ENCODE results near the gene TRPC6. TPM values are rescaled to one million over a fixed set of nuclear protein-coding genes. Genes with fewer than 3 reads are reported as not detected.

The TRPC6 gene
- total and polyA plus RNA-seq, 9 of the 15 experiments (the other 6 are each of a cell fraction or from before 2014, with no cell fraction given), result not detected

GRCh38 chr11:101600924-101601323, 17.1 kb upstream of the TRPC6 start:
- Histone ChIP-seq H3K27me3 (ENCODE audit: control insufficient read depth in 2 of 2, insufficient read depth in 2 of 2, low read length in 2 of 2) (no peaks in the 10 kb centered on the region), H3K4me1 (replicated peaks in 1 of 2; ENCODE audit: control insufficient read depth in 2 of 2, insufficient read depth in 2 of 2, low read length in 2 of 2) (no peaks in the 10 kb centered on the region), H3K9me3 (replicated peaks; ENCODE audit: control insufficient read depth, insufficient read depth, low read depth, low read length) (no peaks in the 10 kb centered on the region), H2AFZ (ENCODE audit: low read depth, low read length) (no peak overlapping the region), H3K27ac (ENCODE audit: extremely low read depth, low read depth, low read length) (no peak overlapping the region), H3K4me3 (no peak overlapping the region), H3K9me1 (ENCODE audit: control insufficient read depth, insufficient read depth, low read length) (no peaks in the 10 kb centered on the region), H3K79me2 (ENCODE audit: control insufficient read depth, insufficient read depth, low read length) (no peaks in the 10 kb centered on the region), H3K4me2 (ENCODE audit: insufficient read depth, low read length) (no peak overlapping the region), H3K9ac (ENCODE audit: insufficient read depth in 1 of 2, low read depth in 2 of 2, low read length in 2 of 2) (no peak overlapping the region), H4K20me1 (replicated peaks; ENCODE audit: control insufficient read depth, insufficient read depth, low read length) (no peaks in the 10 kb centered on the region), H3K36me3 (ENCODE audit: control insufficient read depth, insufficient read depth, low read length) (no peaks in the 10 kb centered on the region)
- BruUV-seq (replicated peaks), result no TSS peak
- in situ Hi-C loops (cut with MboI), result no loop called here
- ATAC-seq (no peak), FAIRE-seq (no peak), DNase-seq (ENCODE audit: extremely low read depth in 1 of 4, low spot score in 3 of 4) (no peak)
- WGBS (ENCODE audit: insufficient coverage, low coverage, missing lambda C conversion rate), result 6% methylated on average over 3 of the region's 3 CpGs
- TF ChIP-seq ZNF584 (CRISPR knock-in tag; IDR thresholded peaks at IDR 0.05; ENCODE audit: low read depth), result no peak
- no peak for TF ChIP-seq ZEB2 (IDR thresholded peaks at IDR 0.05)
- no peak for TF ChIP-seq NR2C2 (CRISPR knock-in tag; IDR thresholded peaks at IDR 0.05)
- TF ChIP-seq NR2C2 (tag; IDR thresholded peaks at IDR 0.05), result no peak
- no peak for TF ChIP-seq MYC (IDR thresholded peaks at IDR 0.05; ENCODE audit: low read depth, low read length)
- TF ChIP-seq MYC (CRISPR knock-in tag; IDR thresholded peaks at IDR 0.05; ENCODE audit: borderline replicate concordance, low read depth), result no peak
- no peak for TF ChIP-seq CCNT2 (IDR thresholded peaks at IDR 0.05; ENCODE audit: borderline replicate concordance, extremely low read depth, insufficient read length, low read depth, low read length)
- TF ChIP-seq, protein P1, sequence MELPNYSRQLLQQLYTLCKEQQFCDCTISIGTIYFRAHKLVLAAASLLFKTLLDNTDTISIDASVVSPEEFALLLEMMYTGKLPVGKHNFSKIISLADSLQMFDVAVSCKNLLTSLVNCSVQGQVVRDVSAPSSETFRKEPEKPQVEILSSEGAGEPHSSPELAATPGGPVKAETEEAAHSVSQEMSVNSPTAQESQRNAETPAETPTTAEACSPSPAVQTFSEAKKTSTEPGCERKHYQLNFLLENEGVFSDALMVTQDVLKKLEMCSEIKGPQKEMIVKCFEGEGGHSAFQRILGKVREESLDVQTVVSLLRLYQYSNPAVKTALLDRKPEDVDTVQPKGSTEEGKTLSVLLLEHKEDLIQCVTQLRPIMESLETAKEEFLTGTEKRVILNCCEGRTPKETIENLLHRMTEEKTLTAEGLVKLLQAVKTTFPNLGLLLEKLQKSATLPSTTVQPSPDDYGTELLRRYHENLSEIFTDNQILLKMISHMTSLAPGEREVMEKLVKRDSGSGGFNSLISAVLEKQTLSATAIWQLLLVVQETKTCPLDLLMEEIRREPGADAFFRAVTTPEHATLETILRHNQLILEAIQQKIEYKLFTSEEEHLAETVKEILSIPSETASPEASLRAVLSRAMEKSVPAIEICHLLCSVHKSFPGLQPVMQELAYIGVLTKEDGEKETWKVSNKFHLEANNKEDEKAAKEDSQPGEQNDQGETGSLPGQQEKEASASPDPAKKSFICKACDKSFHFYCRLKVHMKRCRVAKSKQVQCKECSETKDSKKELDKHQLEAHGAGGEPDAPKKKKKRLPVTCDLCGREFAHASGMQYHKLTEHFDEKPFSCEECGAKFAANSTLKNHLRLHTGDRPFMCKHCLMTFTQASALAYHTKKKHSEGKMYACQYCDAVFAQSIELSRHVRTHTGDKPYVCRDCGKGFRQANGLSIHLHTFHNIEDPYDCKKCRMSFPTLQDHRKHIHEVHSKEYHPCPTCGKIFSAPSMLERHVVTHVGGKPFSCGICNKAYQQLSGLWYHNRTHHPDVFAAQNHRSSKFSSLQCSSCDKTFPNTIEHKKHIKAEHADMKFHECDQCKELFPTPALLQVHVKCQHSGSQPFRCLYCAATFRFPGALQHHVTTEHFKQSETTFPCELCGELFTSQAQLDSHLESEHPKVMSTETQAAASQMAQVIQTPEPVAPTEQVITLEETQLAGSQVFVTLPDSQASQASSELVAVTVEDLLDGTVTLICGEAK (IDR thresholded peaks at IDR 0.05), result no peak
- TF ChIP-seq, protein P1 (CRISPR knock-in tag; IDR thresholded peaks at IDR 0.05), result no peak
- no peak for TF ChIP-seq SAFB2 (IDR thresholded peaks at IDR 0.05; ENCODE audit: borderline replicate concordance, low read depth, low read length, severe bottlenecking)
- no peak for TF ChIP-seq NR1H2 (CRISPR knock-in tag; IDR thresholded peaks at IDR 0.05)
- no peak for TF ChIP-seq NCOA6 (IDR thresholded peaks at IDR 0.05)
- TF ChIP-seq KDM5B (IDR thresholded peaks at IDR 0.05; ENCODE audit: insufficient replicate concordance, low read depth, low read length), result no peak
- no peak for TF ChIP-seq NCOA2 (IDR thresholded peaks at IDR 0.05; ENCODE audit: partially characterized antibody in 2 of 2)
- ChIA-PET POLR2A (no interaction called here), CTCF (ENCODE audit: low intra/inter-chr PET ratio) (no interaction called here)
- intact Hi-C loops (cut with micrococcal nuclease), result no loop called here

Measured in K562 (cell line).